ENCODE measurements around the gene TMEM50B.
"Not testable (repeated sequence)": the region's sequence is repeated elsewhere in the genome, so short reads cannot be mapped to it uniquely, and the experiment has no call there.

The TMEM50B gene

GRCh38 chr21:33479679-33480480 is at the start of gene TMEM50B:
TSS of gene TMEM50B (minus strand) at chr21:33479974. CDS start at chr21:33468885, 11,089 bp downstream.
- DNase-seq: peak; percentile 94

- DNase-seq: no peak
These were observed 43.2 kb upstream of the TMEM50B start for GRCh38 chr21:33522953-33523349.

GRCh38 chr21:33522297-33522952 is 42.7 kb upstream of the TMEM50B start:
- DNase-seq: no peak

GRCh38 chr21:33518899-33519298 is 39.1 kb upstream of the TMEM50B start:
- DNase-seq: no peak

DNA sequence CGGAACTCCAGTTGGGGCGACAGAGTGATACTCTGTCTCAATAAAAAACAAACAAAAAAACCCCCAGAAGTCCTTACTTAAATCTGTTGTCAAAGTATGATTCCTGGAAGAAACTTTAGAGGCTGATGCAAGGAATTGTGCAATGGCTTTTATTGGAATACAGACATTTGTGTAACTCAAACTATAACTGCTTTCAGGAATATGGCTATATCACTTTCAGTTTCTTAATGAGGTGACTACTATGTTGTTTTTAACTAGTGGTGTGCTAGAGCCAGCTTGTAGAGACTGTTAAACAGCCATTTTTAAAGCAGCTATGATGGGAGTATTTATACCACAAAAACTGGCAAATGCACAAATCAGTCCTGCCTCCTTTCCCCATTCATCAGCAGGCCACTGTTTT is 34.5 kb upstream of the TMEM50B start:
- DNase-seq: peak; percentile 2

DNA sequence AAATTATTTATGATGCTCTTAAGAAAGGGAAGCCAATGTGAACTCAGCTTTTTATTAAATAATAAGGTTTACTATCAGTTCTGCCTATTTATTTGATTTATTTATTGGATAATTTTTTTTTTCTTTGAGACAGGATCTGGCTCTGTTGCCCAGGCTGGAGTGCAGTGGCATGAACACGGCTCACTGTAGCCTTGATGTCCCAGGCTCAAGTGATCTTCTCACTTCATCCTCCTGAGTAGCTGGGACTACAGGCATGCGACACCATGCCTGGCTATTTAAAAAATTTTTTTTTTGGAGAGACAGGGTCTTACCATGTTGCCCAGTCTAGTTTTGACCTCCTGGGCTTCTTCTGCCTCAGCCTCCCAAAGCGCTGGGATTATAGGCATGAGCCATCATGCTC is 32.7 kb upstream of the TMEM50B start:
- DNase-seq: no peak

- no peak for DNase-seq
These were observed 31.9 kb upstream of the TMEM50B start for GRCh38 chr21:33511639-33512038.

DNA sequence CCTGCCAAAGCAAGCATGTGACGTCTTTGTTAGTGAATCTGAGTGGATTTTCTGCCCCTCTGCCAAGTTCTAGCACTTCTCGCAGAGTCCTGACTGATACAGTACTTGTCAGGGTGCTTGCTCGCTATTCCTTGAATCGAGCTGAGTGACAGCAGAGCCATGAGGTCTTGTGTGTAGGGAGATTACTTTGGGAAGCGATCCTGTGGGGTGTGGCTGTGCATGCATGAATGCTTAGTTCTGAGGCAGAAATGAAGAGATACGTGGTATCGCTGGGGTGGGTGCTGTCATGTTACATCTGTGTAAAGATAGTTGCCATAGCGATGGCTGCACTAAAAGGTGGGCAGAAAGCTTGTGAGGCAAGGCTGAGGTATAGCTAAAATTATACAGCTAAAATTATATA is 31.1 kb upstream of the TMEM50B start:
- no peak for DNase-seq

GRCh38 chr21:33507003-33507402 is 27.2 kb upstream of the TMEM50B start:
- not testable (repeated sequence) for DNase-seq

GRCh38 chr21:33505833-33506232 is 26.1 kb upstream of the TMEM50B start:
- no peak for DNase-seq

DNA sequence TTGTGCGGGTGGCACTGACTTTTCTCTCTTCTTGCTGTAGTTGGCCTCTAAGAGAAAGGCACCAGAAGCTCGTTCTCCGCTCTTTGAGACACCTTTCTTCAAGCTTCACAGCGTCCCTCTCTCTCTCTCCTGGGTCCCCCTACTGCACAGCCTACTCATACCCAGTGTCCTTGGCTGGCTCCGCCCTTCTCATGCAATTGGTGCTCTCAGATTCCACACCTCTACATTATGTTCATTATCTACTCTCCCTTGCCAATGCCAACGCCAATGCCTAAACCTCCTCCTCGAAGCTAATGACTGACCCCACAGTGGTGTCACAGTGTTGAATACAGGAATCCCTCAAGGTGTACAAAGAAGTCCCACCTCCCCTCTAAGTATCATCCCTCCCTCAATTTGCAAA is 16.6 kb upstream of the TMEM50B start:
- DNase-seq: no peak

GRCh38 chr21:33495743-33496142 is 16.0 kb upstream of the TMEM50B start:
- no peak for DNase-seq

DNA sequence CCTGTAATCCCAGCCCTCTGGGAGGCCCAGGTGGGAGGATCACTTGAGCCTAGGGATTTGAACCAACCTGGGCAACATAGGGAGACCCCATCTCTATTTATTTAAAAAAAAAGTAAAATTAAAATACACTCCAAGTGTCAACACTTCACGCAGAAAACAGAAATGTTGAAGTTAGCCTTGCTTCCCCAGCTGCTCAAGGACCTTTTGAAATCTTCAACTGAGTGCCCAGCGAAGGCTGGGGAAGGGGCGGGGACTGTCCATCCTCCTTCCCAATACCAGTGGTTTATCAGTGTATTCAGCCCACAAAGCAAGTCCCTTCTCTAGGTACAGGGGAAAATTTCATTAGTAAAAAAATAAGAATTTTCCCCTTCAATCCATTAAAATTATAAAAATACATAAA is 14.0 kb upstream of the TMEM50B start:
- no peak for DNase-seq

DNA sequence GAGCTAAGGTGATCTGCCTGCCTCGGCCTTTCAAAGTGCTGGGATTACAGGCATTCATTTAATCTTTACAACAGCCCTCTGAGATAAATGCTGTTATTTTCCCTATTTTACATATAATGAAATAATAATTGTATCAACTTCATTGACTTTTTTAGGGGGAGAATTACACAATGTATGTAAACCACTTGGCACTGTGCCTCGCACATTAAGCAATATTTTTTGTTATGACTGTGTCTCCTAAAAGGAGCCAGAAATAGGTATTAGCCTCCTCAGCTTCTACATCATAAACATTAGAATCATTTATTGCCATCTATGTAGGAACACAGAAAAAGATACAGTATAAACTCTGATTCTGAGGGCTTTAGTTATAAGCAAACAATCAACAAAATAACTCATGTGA is 12.8 kb upstream of the TMEM50B start:
- DNase-seq: peak; percentile 61

GRCh38 chr21:33491373-33492102 is 11.8 kb upstream of the TMEM50B start, which contains the start of gene DNAJC28:
TSS of gene DNAJC28 (minus strand) at chr21:33491716. CDS start at chr21:33489393, 2,323 bp downstream.
- DNase-seq: peak; percentile 95

DNA sequence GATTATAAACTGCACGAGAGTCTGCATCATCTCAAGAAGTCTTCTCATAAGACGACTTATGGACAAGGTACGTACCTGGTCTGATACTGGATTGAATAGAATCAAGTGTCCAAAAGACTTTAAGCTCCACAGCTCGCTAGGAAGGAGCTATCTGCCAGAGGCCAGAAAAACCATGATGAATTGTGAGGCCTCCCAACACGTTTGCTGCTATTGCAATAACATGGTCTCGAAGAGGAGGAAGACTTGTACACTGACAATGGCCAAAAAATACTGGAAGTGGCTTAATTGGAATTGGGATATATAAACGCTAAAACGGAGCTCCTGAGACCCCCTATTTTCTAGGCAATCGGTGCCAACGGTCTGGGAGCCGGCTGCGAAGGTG is 11.2 kb upstream of the TMEM50B start:
- no peak for DNase-seq

- no peak for DNase-seq
These were observed 9.2 kb upstream of the TMEM50B start for GRCh38 chr21:33488936-33489335.

- no peak for DNase-seq
These were observed 8.2 kb upstream of the TMEM50B start for GRCh38 chr21:33487996-33488395.

DNA sequence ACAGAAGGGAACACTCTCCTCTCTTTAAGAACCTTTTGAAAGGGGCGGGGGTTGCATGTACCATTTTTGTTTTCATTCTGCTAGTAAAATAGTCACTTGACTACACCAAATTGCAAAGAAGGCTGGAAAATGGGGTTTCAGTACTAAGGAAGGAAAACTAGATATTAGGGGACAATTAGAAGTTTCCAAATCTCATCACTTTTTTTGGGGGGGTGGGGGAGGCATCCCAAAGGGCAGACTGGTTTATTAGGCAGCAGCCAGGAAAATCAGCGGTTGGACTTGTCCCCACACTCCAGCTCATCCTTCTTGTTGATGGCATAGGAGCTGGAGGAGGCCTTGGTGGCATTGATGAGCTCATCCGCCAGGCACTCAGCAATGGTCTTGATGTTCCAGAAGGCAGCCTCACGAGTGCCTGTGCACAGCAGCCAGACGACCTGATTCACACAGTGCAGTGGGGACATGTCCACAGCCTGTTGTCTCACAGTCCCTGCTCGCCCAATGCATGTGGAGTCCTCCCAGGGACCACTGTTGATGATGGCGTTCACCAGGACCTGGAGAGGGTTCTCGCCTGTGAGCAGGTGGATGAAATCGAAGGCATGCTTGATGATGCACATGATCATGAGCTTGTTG is 1.7 kb upstream of the TMEM50B start:
- DNase-seq: peak; percentile 4

DNA sequence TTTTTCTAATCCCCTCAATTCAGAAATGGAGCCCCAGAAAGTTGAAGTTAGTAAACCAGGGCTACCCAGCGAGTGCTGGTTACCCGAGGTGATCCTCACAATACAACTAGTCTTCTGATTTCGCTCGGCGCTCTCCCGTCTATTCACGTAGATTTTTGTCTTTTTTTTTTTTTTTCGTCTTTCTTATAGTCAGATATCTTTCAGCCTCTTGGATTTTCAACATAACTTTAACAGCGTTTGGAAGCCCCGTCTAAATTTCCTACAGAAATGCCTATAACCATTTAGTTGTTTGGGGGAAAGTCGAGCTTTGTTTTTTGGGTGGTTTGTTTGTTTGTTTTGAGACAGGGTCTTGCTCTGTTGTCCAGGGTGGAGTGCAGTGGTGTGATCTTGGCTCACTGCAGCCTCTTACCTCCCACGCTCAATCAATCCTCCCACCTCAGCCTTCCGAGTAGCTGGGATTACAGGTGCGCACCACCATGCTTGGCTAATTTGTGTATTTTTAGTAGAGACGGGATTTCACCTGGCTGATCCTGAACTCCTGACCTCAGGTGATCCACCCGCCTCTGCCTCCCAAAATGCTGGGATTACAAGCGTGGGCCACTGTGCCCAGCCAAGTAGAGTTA is 818 bp upstream of the TMEM50B start:
- no peak for DNase-seq

GRCh38 chr21:33478935-33479678 is 667 bp downstream of the TMEM50B start:
- DNase-seq: peak; percentile 10

- no peak for DNase-seq
These were observed 1.6 kb downstream of the TMEM50B start for GRCh38 chr21:33478182-33478581.

Data from fibroblast of upper back skin (primary cell).